ENCODE results near the gene CAV3. TPM values are rescaled to one million over a fixed set of nuclear protein-coding genes. Genes with fewer than 3 reads are reported as not detected.
A peak's percentile ranks its signal among the peaks of the same experiment; 100 is the strongest.

The CAV3 gene
- polyA plus RNA-seq, 1 donor (not counting 4 experiments of a cell fraction or from before 2014, with no cell fraction given): not detected

- dilution Hi-C loops (cut with MboI; ENCODE audit: extremely low pct_ligation_motif_present, low sequenced_read_pairs): no loop called here
- Histone ChIP-seq H3K36me3 (ENCODE audit: control insufficient read depth in 2 of 2, extremely low read depth in 1 of 2, insufficient read depth in 2 of 2, low read length in 2 of 2) (no peaks in the 10 kb centered on the region), H3K27me3 (ENCODE audit: control insufficient read depth, extremely low read depth, insufficient read depth, low read length) (no peaks in the 10 kb centered on the region), H3K9ac (ENCODE audit: control insufficient read depth, extremely low read depth, insufficient read depth, low read length) (no peak overlapping the region), H3K9me3 (ENCODE audit: control insufficient read depth, low read depth, low read length) (no peaks in the 10 kb centered on the region), H3K79me2 (ENCODE audit: control insufficient read depth, insufficient read depth, low read length) (no peaks in the 10 kb centered on the region), H3K27ac (ENCODE audit: control insufficient read depth, insufficient read depth, low read length) (no peak overlapping the region), H3K4me1 (ENCODE audit: control insufficient read depth, extremely low read depth, insufficient read depth, low read length) (peaks cover 38% of the 10 kb centered on the region), H2AFZ (ENCODE audit: control insufficient read depth, low read length) (no peak overlapping the region), H3K4me2 (ENCODE audit: control insufficient read depth, extremely low read depth, insufficient read depth, low read depth, low read length) (peak overlapping the region; percentile 58), H3K9me1 (ENCODE audit: control insufficient read depth, extremely low read depth, insufficient read depth, low read length) (no peaks in the 10 kb centered on the region), H4K20me1 (ENCODE audit: control insufficient read depth, extremely low read depth, insufficient read depth, low read length) (no peaks in the 10 kb centered on the region), H3K4me3 (ENCODE audit: control insufficient read depth in 2 of 3, extremely low read depth in 1 of 3, insufficient read depth in 2 of 3, low read depth in 1 of 3, low read length in 3 of 3) (peak overlapping the region in 1 of 3 experiments; percentile 16)
- DNase-seq (ENCODE audit: low read depth, low spot score): no peak
- FAIRE-seq: peak; percentile 44
- TF ChIP-seq CTCF (optimal IDR thresholded peaks at IDR 0.05 in 1 of 3, IDR thresholded peaks at IDR 0.05 in 1 of 3, conservative IDR thresholded peaks at IDR 0.05 in 1 of 3; ENCODE audit: extremely low read depth in 1 of 3, insufficient read depth in 2 of 3, low read length in 3 of 3): no peak
- TF ChIP-seq EZH2 (IDR thresholded peaks at IDR 0.05; ENCODE audit: low read length): no peak
Observed at GRCh38 chr3:8741581-8742261, 8.1 kb downstream of the CAV3 start.

GRCh38 chr3:8743021-8743601 is 9.5 kb downstream of the CAV3 start:
- no peak overlapping the region for H3K4me2 ChIP-seq (ENCODE audit: control insufficient read depth, extremely low read depth, insufficient read depth, low read depth, low read length)
- DNase-seq (ENCODE audit: low read depth, low spot score) (no peak), FAIRE-seq (no peak)
- H3K9me3 ChIP-seq (ENCODE audit: control insufficient read depth, low read depth, low read length): no peaks in the 10 kb centered on the region
- no peaks in the 10 kb centered on the region for H3K79me2 ChIP-seq (ENCODE audit: control insufficient read depth, insufficient read depth, low read length)
- no peaks in the 10 kb centered on the region for H3K36me3 ChIP-seq (ENCODE audit: control insufficient read depth in 2 of 2, extremely low read depth in 1 of 2, insufficient read depth in 2 of 2, low read length in 2 of 2)
- no peaks in the 10 kb centered on the region for H3K27me3 ChIP-seq (ENCODE audit: control insufficient read depth, extremely low read depth, insufficient read depth, low read length)
- no peak overlapping the region for H3K27ac ChIP-seq (ENCODE audit: control insufficient read depth, insufficient read depth, low read length)
- H2AFZ ChIP-seq (ENCODE audit: control insufficient read depth, low read length): no peak overlapping the region
- no peaks in the 10 kb centered on the region for H4K20me1 ChIP-seq (ENCODE audit: control insufficient read depth, extremely low read depth, insufficient read depth, low read length)
- no peaks in the 10 kb centered on the region for H3K9me1 ChIP-seq (ENCODE audit: control insufficient read depth, extremely low read depth, insufficient read depth, low read length)
- H3K4me1 ChIP-seq (ENCODE audit: control insufficient read depth, extremely low read depth, insufficient read depth, low read length): peaks cover 35% of the 10 kb centered on the region
- no peak overlapping the region for H3K9ac ChIP-seq (ENCODE audit: control insufficient read depth, extremely low read depth, insufficient read depth, low read length)
- H3K4me3 ChIP-seq (ENCODE audit: control insufficient read depth in 2 of 3, extremely low read depth in 1 of 3, insufficient read depth in 2 of 3, low read depth in 1 of 3, low read length in 3 of 3): no peak overlapping the region
- TF ChIP-seq EZH2 (IDR thresholded peaks at IDR 0.05; ENCODE audit: low read length) (no peak), CTCF (optimal IDR thresholded peaks at IDR 0.05 in 1 of 3, IDR thresholded peaks at IDR 0.05 in 1 of 3, conservative IDR thresholded peaks at IDR 0.05 in 1 of 3; ENCODE audit: extremely low read depth in 1 of 3, insufficient read depth in 2 of 3, low read length in 3 of 3) (no peak)
- dilution Hi-C loops (cut with MboI; ENCODE audit: extremely low pct_ligation_motif_present, low sequenced_read_pairs): no loop called here
